ENCODE data around the gene ETV4.
"Not testable (repeated sequence)": the region's sequence is repeated elsewhere in the genome, so short reads cannot be mapped to it uniquely, and the experiment has no call there.

ETV4 gene

GRCh38 chr17:43509440-43509839 lies 36.7 kb downstream of the ETV4 start:
- H3K4me2 ChIP-seq (ENCODE audit: low read depth, low read length, poor library complexity, severe bottlenecking); H4K20me1 ChIP-seq (ENCODE audit: low read depth, low read length); H3K27ac ChIP-seq (ENCODE audit: low read depth, low read length); H3K9ac ChIP-seq (ENCODE audit: low read length); H3K9me3 ChIP-seq (ENCODE audit: insufficient read depth, low read length); H3K27me3 ChIP-seq (ENCODE audit: low read length); H3K9me2 ChIP-seq (replicated peaks; ENCODE audit: insufficient read depth, low read length); H3F3A ChIP-seq (ENCODE audit: insufficient read depth); H2AFZ ChIP-seq (ENCODE audit: low read depth, low read length, severe bottlenecking); H3K79me2 ChIP-seq (ENCODE audit: insufficient read depth, low read length); H3K4me3 ChIP-seq (ENCODE audit: insufficient read depth, low read length, poor library complexity, severe bottlenecking): not testable (repeated sequence)
- peaks cover 15% of the 10 kb centered on the region; the same call in 1 of the 2 replicates for H3K36me3 ChIP-seq (ENCODE audit: low read length)

- Histone ChIP-seq H4K20me1 (ENCODE audit: low read depth, low read length) (no peaks in the 10 kb centered on the region), H3K27me3 (ENCODE audit: low read length) (no peaks in the 10 kb centered on the region), H3K9ac (ENCODE audit: low read length) (no peak overlapping the region), H3K9me3 (ENCODE audit: insufficient read depth, low read length) (no peaks in the 10 kb centered on the region), H3F3A (ENCODE audit: insufficient read depth) (no peaks in the 10 kb centered on the region), H2AFZ (ENCODE audit: low read depth, low read length, severe bottlenecking) (no peak overlapping the region), H3K79me2 (ENCODE audit: insufficient read depth, low read length) (peaks cover 24% of the 10 kb centered on the region), H3K4me3 (ENCODE audit: insufficient read depth, low read length, poor library complexity, severe bottlenecking) (no peak overlapping the region), H3K27ac (ENCODE audit: low read depth, low read length) (no peak overlapping the region), H3K4me2 (ENCODE audit: low read depth, low read length, poor library complexity, severe bottlenecking) (no peak overlapping the region), H3K9me2 (replicated peaks; ENCODE audit: insufficient read depth, low read length) (no peaks in the 10 kb centered on the region), H3K36me3 (ENCODE audit: low read length) (peaks cover 19% of the 10 kb centered on the region; the same call in 1 of the 2 replicates)
- TF ChIP-seq CTCF (IDR thresholded peaks at IDR 0.05; ENCODE audit: insufficient read depth, low read length, poor library complexity, severe bottlenecking) (no peak), EZH2phosphoT487 (conservative IDR thresholded peaks at IDR 0.05; ENCODE audit: low read length) (no peak)
These were observed 55.5 kb downstream of the ETV4 start for GRCh38 chr17:43490621-43491020.

- peak within 1 kb of the TSS; percentile 51 for H3K27ac ChIP-seq (ENCODE audit: low read depth, low read length)
- H3K36me3 ChIP-seq (ENCODE audit: low read length): no peaks in the 10 kb centered on the region
- H3K79me2 ChIP-seq (ENCODE audit: insufficient read depth, low read length): peaks cover 42% of the 10 kb centered on the region
- H3F3A ChIP-seq (ENCODE audit: insufficient read depth): no peaks in the 10 kb centered on the region
- no peaks in the 10 kb centered on the region for H3K9me2 ChIP-seq (replicated peaks; ENCODE audit: insufficient read depth, low read length)
- no peak for TF ChIP-seq EZH2phosphoT487 (conservative IDR thresholded peaks at IDR 0.05; ENCODE audit: low read length)
- peak; percentile 99 for TF ChIP-seq CTCF (IDR thresholded peaks at IDR 0.05; ENCODE audit: insufficient read depth, low read length, poor library complexity, severe bottlenecking)
- no peaks in the 10 kb centered on the region for H3K27me3 ChIP-seq (ENCODE audit: low read length)
- peak within 1 kb of the TSS; percentile 82 for H2AFZ ChIP-seq (ENCODE audit: low read depth, low read length, severe bottlenecking)
- H4K20me1 ChIP-seq (ENCODE audit: low read depth, low read length): no peaks in the 10 kb centered on the region
- H3K4me3 ChIP-seq (ENCODE audit: insufficient read depth, low read length, poor library complexity, severe bottlenecking): peak within 1 kb of the TSS; percentile 81
- no peaks in the 10 kb centered on the region for H3K9me3 ChIP-seq (ENCODE audit: insufficient read depth, low read length)
- peak within 1 kb of the TSS; percentile 56 for H3K4me2 ChIP-seq (ENCODE audit: low read depth, low read length, poor library complexity, severe bottlenecking)
- H3K9ac ChIP-seq (ENCODE audit: low read length): peak within 1 kb of the TSS; percentile 79
These were observed 62.2 kb downstream of the ETV4 start, which contains the start of gene DHX8 for GRCh38 chr17:43483674-43484551. Gene DHX8, plus strand, starts transcription at chr17:43483975. Its CDS starts 63 bp downstream, at chr17:43484038.

Data from SU-DHL-6 (cell line).